HG03039 (cell line): ENCODE data around the gene DNAJC10.

Experiments used
- ATAC-seq: cut with Tn5 transposase; IDR thresholded peaks from one replicate; pipeline ENCODE4 v1.9.1; 2021; ENCODE audit warnings: mild to moderate bottlenecking, moderate library complexity; ENCODE audit not compliant: unreplicated experiment

The DNAJC10 gene

GRCh38 chr2:182784058-182784706 is 68.1 kb downstream of the DNAJC10 start:
- ATAC-seq: no peak

- ATAC-seq: no peak
These were observed 68.7 kb downstream of the DNAJC10 start for GRCh38 chr2:182784777-182785176.

- no peak for ATAC-seq
These were observed 76.4 kb downstream of the DNAJC10 start for GRCh38 chr2:182792441-182792840.

GRCh38 chr2:182798736-182799135 is 82.7 kb downstream of the DNAJC10 start:
- ATAC-seq: no peak

GRCh38 chr2:182804128-182804527 is 88.1 kb downstream of the DNAJC10 start:
- ATAC-seq: no peak

- no peak for ATAC-seq
These were observed 91.3 kb downstream of the DNAJC10 start for GRCh38 chr2:182807319-182807718.

- ATAC-seq: no peak
These were observed 94.0 kb downstream of the DNAJC10 start for GRCh38 chr2:182810087-182810486.

GRCh38 chr2:182814380-182814779 is 98.3 kb downstream of the DNAJC10 start:
- ATAC-seq: no peak

GRCh38 chr2:182814804-182815203 is 98.7 kb downstream of the DNAJC10 start:
- no peak for ATAC-seq

- ATAC-seq: no peak
These were observed 100.8 kb downstream of the DNAJC10 start for GRCh38 chr2:182816866-182817265.

- no peak for ATAC-seq
These were observed 101.5 kb downstream of the DNAJC10 start for GRCh38 chr2:182817558-182817957.

GRCh38 chr2:182818501-182818900 is 102.4 kb downstream of the DNAJC10 start:
- no peak for ATAC-seq

- ATAC-seq: no peak
These were observed 102.9 kb downstream of the DNAJC10 start for GRCh38 chr2:182818925-182819324.

GRCh38 chr2:182819412-182819811 is 103.4 kb downstream of the DNAJC10 start:
- ATAC-seq: no peak

- no peak for ATAC-seq
These were observed 105.1 kb downstream of the DNAJC10 start for GRCh38 chr2:182821182-182821581.

GRCh38 chr2:182822733-182823132 is 106.7 kb downstream of the DNAJC10 start:
- no peak for ATAC-seq

GRCh38 chr2:182824056-182824766 is 108.2 kb downstream of the DNAJC10 start:
- no peak for ATAC-seq

- ATAC-seq: no peak
These were observed 108.7 kb downstream of the DNAJC10 start for GRCh38 chr2:182824767-182825158.

- no peak for ATAC-seq
These were observed 110.0 kb downstream of the DNAJC10 start for GRCh38 chr2:182826064-182826463.

GRCh38 chr2:182826496-182826895 is 110.4 kb downstream of the DNAJC10 start:
- ATAC-seq: no peak

- no peak for ATAC-seq
These were observed 111.3 kb downstream of the DNAJC10 start for GRCh38 chr2:182827182-182827879.

GRCh38 chr2:182831101-182831500 is 115.0 kb downstream of the DNAJC10 start:
- no peak for ATAC-seq
